HEK293T (cell line): ENCODE measurements around the gene FGD5.

Experiments
- CTCF ChIA-PET: fragments of 350-600 bp; formaldehyde crosslinking; extraction: SDS; loops from one replicate; lab custom pipeline; 2021; ENCODE audit warnings: antibody characterized with exemption, inconsistent platforms; lab: Yijun Ruan, JAX
- POLR2A ChIA-PET: fragments of 350-600 bp; formaldehyde crosslinking; extraction: SDS; loops from one replicate; lab custom pipeline; 2020; ENCODE audit warnings: antibody characterized with exemption, inconsistent platforms; lab: Yijun Ruan, JAX
- DNase-seq: peaks from one replicate; pipeline ENCODE4 v3.0.0; 2012; ENCODE audit warnings: mixed read lengths; ENCODE audit errors: extremely low spot score
- ARNT ChIP-seq: fragments of 450-650 bp; IDR thresholded peaks from 2 replicates; pipeline ENCODE4 v1.6.1; 2017; ENCODE audit warnings: mild to moderate bottlenecking
- BHLHE40 ChIP-seq: fragments of 450-650 bp; IDR thresholded peaks from 2 replicates; pipeline ENCODE4 v1.6.1; 2016; ENCODE audit warnings: mild to moderate bottlenecking, moderate library complexity, borderline replicate concordance
- CTBP1 ChIP-seq: fragments of 450-650 bp; IDR thresholded peaks from 2 replicates; pipeline ENCODE4 v1.6.1; 2016; ENCODE audit warnings: borderline replicate concordance
- ELF4 ChIP-seq: fragments of 450-650 bp; IDR thresholded peaks from 2 replicates; pipeline ENCODE4 v1.6.1; 2017; ENCODE audit warnings: antibody characterized with exemption
- FOXA1 ChIP-seq: fragments of 450-650 bp; IDR thresholded peaks from 2 replicates; pipeline ENCODE4 v1.6.1; 2016; ENCODE audit warnings: mild to moderate bottlenecking
- FOXK2 ChIP-seq: fragments of 450-650 bp; IDR thresholded peaks from 2 replicates; pipeline ENCODE4 v1.6.1; 2016; ENCODE audit warnings: mild to moderate bottlenecking
- FOXM1 ChIP-seq: fragments of 450-650 bp; IDR thresholded peaks from 2 replicates; pipeline ENCODE4 v1.6.1; 2017; ENCODE audit warnings: mild to moderate bottlenecking, borderline replicate concordance
- HDGF ChIP-seq: fragments of 450-650 bp; IDR thresholded peaks from 2 replicates; pipeline ENCODE4 v1.6.1; 2017; ENCODE audit warnings: antibody characterized with exemption, borderline replicate concordance
- L3MBTL2 ChIP-seq: fragments of 450-650 bp; conservative IDR thresholded peaks from 2 replicates; pipeline ENCODE4 v1.6.1; 2016; ENCODE audit warnings: mild to moderate bottlenecking
- LEF1 ChIP-seq: fragments of 450-650 bp; IDR thresholded peaks from 2 replicates; pipeline ENCODE4 v1.6.1; 2017; ENCODE audit warnings: mild to moderate bottlenecking, borderline replicate concordance
- NFRKB ChIP-seq: fragments of 450-650 bp; IDR thresholded peaks from 2 replicates; pipeline ENCODE4 v1.6.1; 2016; ENCODE audit warnings: mild to moderate bottlenecking, moderate library complexity
- PKNOX1 ChIP-seq: fragments of 450-650 bp; IDR thresholded peaks from 2 replicates; pipeline ENCODE4 v1.6.1; 2016
- SP1 ChIP-seq: fragments of 450-650 bp; IDR thresholded peaks from 2 replicates; pipeline ENCODE4 v1.6.1; 2017
- SUZ12 ChIP-seq: fragments of 450-650 bp; IDR thresholded peaks from 2 replicates; pipeline ENCODE4 v1.6.1; 2016; ENCODE audit warnings: mild to moderate bottlenecking
- TARDBP ChIP-seq: fragments of 450-650 bp; IDR thresholded peaks from 2 replicates; pipeline ENCODE4 v1.6.1; 2016
- ZNF384 ChIP-seq: fragments of 450-650 bp; IDR thresholded peaks from 2 replicates; pipeline ENCODE4 v1.6.1; 2016

Gene FGD5

DNA sequence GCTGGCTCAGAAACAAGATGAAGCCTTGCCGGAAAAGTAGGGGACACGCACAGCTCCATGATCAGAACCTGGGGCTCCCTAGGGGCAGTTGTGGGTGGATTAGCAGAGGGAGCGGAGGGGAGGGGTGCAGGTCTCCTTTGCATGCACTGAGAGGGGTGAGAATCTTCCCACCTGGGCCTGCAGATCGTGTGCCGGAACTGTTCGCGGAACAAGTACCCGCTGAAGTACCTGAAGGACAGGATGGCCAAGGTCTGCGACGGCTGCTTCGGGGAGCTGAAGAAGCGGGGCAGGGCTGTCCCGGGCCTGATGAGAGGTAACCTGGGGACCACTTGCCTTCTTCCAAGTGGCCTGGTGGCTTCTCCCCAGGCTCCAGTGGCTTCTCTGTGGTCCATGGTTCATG is 104.1 kb downstream of the FGD5 start:
- TF ChIP-seq BHLHE40, result no peak
- TF ChIP-seq FOXM1, result no peak
- TF ChIP-seq ELF4, result no peak
- no peak for TF ChIP-seq FOXK2
- TF ChIP-seq L3MBTL2, result no peak
- TF ChIP-seq LEF1, result no peak
- TF ChIP-seq PKNOX1, result no peak
- TF ChIP-seq CTBP1, result no peak
- TF ChIP-seq SUZ12, result no peak
- no peak for TF ChIP-seq SP1
- TF ChIP-seq NFRKB, result no peak
- no peak for TF ChIP-seq ZNF384
- TF ChIP-seq ARNT, result no peak
- POLR2A ChIA-PET, result no interaction called here
- CTCF ChIA-PET, result no interaction called here
- DNase-seq, result no peak

- TF ChIP-seq FOXK2, result no peak
- no peak for TF ChIP-seq PKNOX1
- no peak for TF ChIP-seq ARNT
- TF ChIP-seq FOXM1, result no peak
- no peak for TF ChIP-seq CTBP1
- no peak for TF ChIP-seq NFRKB
- TF ChIP-seq SUZ12, result no peak
- TF ChIP-seq L3MBTL2, result no peak
- TF ChIP-seq LEF1, result no peak
- no peak for TF ChIP-seq TARDBP
- no peak for DNase-seq
- CTCF ChIA-PET, result no interaction called here
- POLR2A ChIA-PET, result interaction anchor here (0.7 kb wide), 1 partner anchor 23 kb away, joined by 6 read pairs; the partner anchor contains the start of gene NR2C2
Measured at GRCh38 chr3:14923476-14923875, 104.7 kb downstream of the FGD5 start.

DNA sequence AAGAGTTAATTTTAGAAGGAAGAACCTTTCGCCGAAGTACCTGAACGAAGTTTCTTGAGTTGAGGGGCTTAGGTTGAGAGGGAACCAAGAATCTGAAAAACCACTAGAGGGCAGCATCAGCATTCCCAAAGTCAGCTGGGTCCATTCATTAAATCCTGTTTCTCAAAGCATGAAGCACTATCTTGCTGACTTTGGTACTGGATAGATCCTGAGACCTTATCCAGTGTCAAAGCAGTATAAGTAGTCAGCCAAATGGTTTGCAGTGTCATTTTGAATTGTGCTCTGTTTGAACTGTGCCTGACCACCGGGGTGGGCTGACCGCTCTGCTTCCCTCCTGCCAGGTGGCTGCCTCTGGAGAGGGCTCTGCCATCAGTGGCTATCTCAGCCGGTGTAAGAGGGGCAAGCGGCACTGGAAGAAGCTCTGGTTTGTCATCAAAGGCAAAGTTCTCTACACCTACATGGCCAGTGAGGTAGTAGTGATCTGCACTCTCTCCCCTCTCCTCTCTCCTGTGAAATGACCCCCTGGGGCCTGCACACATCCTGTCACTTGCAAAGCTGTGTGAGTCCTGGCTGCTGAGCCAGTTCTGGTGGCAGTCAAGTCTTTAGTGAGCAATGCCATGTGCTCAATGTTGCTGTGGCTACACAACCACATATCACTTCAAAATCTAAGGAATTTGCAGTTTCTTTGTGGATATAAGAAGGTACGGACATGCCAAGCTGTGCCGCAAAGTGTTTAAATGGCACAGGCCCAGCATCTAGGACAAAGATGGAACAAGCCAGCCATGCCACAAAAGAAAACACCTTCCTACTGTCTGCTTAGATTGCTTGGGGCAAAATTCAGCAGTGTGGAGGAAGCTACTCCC is 107.2 kb downstream of the FGD5 start:
- ChIA-PET POLR2A (interaction anchor here (1.0 to 2.0 kb wide), 3 partner anchors 21 to 280 kb away, joined by 3 to 13 read pairs (median 5); partner anchors contain the start of genes CAPN7 and NR2C2), CTCF (interaction anchor here (0.5 to 1.6 kb wide), 8 partner anchors 32 to 684 kb away, joined by 3 to 4 read pairs (median 4); no protein-coding TSS in a partner anchor)
- no peak for TF ChIP-seq FOXM1
- no peak for TF ChIP-seq FOXA1
- TF ChIP-seq L3MBTL2, result no peak
- no peak for TF ChIP-seq ELF4
- no peak for TF ChIP-seq CTBP1
- no peak for TF ChIP-seq LEF1
- TF ChIP-seq TARDBP, result no peak
- no peak for TF ChIP-seq SP1
- no peak for TF ChIP-seq NFRKB
- TF ChIP-seq PKNOX1, result no peak
- TF ChIP-seq ZNF384, result no peak
- no peak for TF ChIP-seq HDGF
- TF ChIP-seq FOXK2, result no peak
- no peak for TF ChIP-seq ARNT
- no peak for TF ChIP-seq SUZ12
- no peak for TF ChIP-seq BHLHE40
- DNase-seq, result peak; percentile 68

DNA sequence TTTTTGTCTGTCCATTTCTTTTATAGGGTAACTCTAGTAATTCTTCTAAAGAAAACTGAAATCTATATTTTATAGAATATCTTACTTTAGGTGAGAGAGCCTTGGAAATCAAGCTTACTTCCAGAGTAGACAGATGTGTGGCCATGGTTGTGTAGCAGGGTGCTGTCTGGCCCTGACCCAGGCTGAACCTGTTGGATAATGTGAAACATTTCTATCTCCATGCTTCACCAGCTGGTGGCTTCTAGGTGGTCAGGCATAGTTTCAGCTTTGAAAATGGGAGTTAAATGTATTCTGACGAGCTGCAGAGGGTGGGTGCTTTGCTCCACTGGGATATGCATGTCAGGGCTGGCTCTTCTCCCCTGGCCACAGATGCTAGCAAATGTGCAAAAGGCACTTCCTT is 107.8 kb downstream of the FGD5 start:
- POLR2A ChIA-PET, result interaction anchor here (1.0 to 2.0 kb wide), 3 partner anchors 20 to 279 kb away, joined by 3 to 13 read pairs (median 5); partner anchors contain the start of genes CAPN7 and NR2C2
- no peak for DNase-seq
- no peak for TF ChIP-seq PKNOX1
- TF ChIP-seq ARNT, result no peak
- no peak for TF ChIP-seq ELF4
- no peak for TF ChIP-seq SP1
- no peak for TF ChIP-seq L3MBTL2
- no peak for TF ChIP-seq BHLHE40
- CTCF ChIA-PET, result interaction anchor here (0.6 to 1.6 kb wide), 6 partner anchors 32 to 685 kb away, joined by 3 to 4 read pairs (median 4); no protein-coding TSS in a partner anchor

DNA sequence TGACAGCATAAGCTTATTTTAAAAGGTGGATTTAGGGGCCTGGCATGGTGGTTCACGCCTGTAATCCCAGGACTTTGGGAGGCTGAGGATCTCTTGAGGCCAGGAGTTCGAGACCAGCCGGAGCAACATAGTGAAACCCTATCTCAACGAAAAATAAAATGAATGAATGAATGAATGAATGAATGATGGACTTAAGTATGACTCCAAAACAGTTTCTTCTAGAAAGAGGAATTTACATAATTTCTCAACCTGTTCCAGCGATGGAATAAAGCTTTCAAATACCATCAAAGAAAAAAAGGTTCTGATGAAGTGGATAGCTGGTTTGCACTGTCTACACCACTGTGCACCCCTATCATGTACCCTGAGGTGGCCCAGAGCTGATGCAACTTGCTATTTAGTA is 108.5 kb downstream of the FGD5 start:
- ChIA-PET CTCF (no interaction called here), POLR2A (interaction anchor here (1.0 to 2.0 kb wide), 3 partner anchors 19 to 278 kb away, joined by 3 to 13 read pairs (median 5); partner anchors contain the start of genes CAPN7 and NR2C2)
- DNase-seq, result no peak
- TF ChIP-seq SP1, result no peak
